Activated naive CD4-positive, alpha-beta T cell treated with anti-CD3 and anti-CD28 coated beads, Interleukin-2, amount 10 ng/mL, durations not matched to agents 7 days and 5 days (primary cell): ENCODE measurements around the gene TMEM171.

Source experiments
- CTCF ChIA-PET: fragments of 350-600 bp; sonication (Branson Sonifier 250); formaldehyde crosslinking; loops from one replicate; lab custom pipeline; 2021; ENCODE audit warnings: antibody characterized with exemption; lab: Charles Lee
- DNase-seq: peaks from one replicate; pipeline ENCODE4 v3.0.0-alpha.2; 2020
- H3K27ac Mint-ChIP-seq: one replicate; pipeline ENCODE4 v1.8.0; 2021; ENCODE audit warnings: mild to moderate bottlenecking, moderate library complexity, mixed read lengths
- H3K27me3 Mint-ChIP-seq: one replicate; pipeline ENCODE4 v1.8.0; 2021; ENCODE audit warnings: mild to moderate bottlenecking, mixed read lengths
- H3K36me3 Mint-ChIP-seq: one replicate; pipeline ENCODE4 v1.8.0; 2021; ENCODE audit warnings: mixed read lengths
- H3K4me1 Mint-ChIP-seq: one replicate; pipeline ENCODE4 v1.8.0; 2021; ENCODE audit warnings: mixed read lengths
- H3K4me3 Mint-ChIP-seq: one replicate; pipeline ENCODE4 v1.8.0; 2021; ENCODE audit warnings: mild to moderate bottlenecking, moderate library complexity, mixed read lengths
- H3K9me3 Mint-ChIP-seq: one replicate; pipeline ENCODE4 v1.8.0; 2021; ENCODE audit warnings: mixed read lengths

Gene TMEM171, protein sequence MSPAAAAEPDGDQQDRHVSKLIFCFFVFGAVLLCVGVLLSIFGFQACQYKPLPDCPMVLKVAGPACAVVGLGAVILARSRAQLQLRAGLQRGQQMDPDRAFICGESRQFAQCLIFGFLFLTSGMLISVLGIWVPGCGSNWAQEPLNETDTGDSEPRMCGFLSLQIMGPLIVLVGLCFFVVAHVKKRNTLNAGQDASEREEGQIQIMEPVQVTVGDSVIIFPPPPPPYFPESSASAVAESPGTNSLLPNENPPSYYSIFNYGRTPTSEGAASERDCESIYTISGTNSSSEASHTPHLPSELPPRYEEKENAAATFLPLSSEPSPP

DNA sequence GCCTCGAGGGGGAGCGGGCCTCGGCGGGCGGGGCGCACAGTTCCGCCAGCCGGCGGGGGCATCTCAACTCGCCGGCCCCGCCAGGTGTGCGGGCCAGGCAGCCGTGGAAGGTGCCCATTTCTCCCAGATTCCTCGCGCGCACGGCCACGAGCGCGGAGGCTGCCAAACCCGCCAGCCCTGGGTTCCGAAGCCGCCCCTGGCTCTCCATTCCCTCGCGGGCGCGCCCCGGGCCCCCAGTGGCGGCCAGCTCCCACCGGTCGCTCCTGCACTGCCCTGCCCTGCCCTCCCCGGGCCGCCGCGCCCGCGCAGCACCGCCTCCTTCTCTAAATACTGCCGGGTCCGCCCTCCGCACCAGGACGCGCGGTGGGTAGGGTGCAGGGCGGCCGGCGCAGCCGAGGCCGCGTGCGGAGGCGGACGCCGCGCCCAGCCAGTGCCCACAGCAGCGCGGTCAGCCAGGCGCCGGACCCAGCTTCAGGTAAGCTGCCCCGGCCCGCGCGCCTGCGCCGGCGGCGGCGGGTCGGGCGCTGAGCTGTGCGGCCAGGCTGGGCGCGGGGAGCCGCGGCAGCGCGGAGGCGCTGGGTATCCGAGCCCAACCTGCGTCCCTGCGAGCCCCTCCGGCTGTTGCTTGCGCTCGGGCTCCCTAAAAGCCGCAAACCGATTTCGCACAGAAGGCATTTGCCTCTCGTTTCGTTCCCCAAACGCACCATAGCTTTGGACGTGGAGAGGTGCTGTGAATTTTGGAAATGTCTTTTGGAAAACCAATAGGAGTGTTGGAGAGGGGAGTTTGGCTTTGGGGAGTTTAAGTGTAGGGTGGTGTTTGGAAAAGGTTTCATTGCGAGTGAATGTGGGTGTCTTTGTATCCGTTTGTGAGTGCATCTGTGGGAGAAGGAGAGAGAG, at the start of gene TMEM171:
Gene TMEM171 (plus strand): TSS at position 354 of the 897 bp plus-strand sequence. CDS start 2,799 bp downstream, outside the sequence.
- Mint-ChIP-seq H3K4me3 (no peak within 1 kb of the TSS), H3K9me3 (no peaks in the 10 kb centered on the region), H3K27ac (no peak within 1 kb of the TSS), H3K27me3 (peaks cover 88% of the 10 kb centered on the region), H3K4me1 (peaks cover 20% of the 10 kb centered on the region), H3K36me3 (no peaks in the 10 kb centered on the region)
- CTCF ChIA-PET, result no interaction called here
- DNase-seq, result no peak

DNA sequence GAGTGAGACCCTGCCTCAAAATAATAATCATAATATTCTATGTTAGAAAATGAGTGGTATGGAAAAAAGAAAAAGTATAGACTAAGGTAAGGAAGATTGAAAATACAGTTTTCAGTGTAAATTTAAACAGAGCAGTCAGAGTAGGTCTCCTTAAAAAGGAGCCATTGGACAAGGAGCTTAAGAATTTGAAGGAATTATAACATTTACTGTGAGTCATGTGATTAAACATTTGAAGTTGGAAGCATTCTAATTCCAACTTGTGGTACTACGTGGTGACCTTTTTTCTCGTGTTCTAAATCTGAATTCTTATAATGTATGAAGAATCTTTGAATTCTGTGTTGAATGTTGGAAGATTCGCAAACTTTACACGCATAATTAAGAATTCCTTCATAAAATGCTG, 39.3 kb upstream of the TMEM171 start:
- no peak for DNase-seq
- no peak overlapping the region for H3K27ac Mint-ChIP-seq

DNA sequence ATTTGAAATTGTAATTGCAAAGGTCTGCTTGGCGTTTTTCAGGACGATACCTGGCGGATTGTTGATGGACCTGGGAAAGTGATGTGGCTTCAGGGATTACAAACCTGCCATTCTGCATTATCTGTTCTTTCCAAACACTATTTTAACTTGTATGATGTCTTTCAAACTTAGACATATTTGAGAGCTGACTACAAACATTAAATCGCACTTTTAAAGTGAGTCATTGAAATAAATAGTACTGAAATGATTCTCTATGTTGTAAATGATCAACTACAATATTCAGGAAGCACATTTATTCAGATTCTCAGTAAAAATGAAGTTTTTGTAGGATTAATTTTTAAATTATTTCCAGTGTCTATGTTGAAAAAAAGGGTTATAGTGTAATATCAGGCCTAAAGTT, 32.3 kb upstream of the TMEM171 start:
- CTCF ChIA-PET, result no interaction called here
- no peaks in the 10 kb centered on the region for H3K4me1 Mint-ChIP-seq

More for the DNA sequence above, 39.3 kb upstream of the TMEM171 start:
- Mint-ChIP-seq H3K4me1 (no peaks in the 10 kb centered on the region), H3K36me3 (no peaks in the 10 kb centered on the region), H3K9me3 (no peaks in the 10 kb centered on the region), H3K27me3 (peaks cover 8% of the 10 kb centered on the region), H3K4me3 (no peak overlapping the region)
- CTCF ChIA-PET, result no interaction called here

DNA sequence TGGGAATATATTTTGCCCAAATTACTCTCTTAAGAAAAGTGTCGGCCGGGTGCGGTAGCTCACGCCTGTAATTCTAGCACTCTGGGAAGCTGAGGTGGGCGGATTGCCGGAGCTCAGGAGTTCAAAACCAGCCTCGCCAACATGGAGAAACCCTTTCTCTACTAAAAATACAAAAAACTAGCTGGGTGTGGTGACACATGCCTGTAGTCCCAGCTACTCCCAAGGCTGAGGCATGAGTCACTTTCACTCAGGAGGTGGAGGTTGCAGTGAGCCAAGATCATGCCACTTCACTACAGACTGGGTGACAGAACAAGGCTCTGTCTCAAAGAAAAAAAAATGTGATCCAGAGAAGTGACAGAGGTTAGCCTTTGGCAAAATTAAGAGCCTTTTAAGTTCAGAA, 26.4 kb upstream of the TMEM171 start:
- H3K36me3 Mint-ChIP-seq, result no peaks in the 10 kb centered on the region
- peaks cover 19% of the 10 kb centered on the region for H3K27me3 Mint-ChIP-seq
- H3K4me3 Mint-ChIP-seq, result no peak overlapping the region
- CTCF ChIA-PET, result interaction anchor here (0.6 to 0.7 kb wide), 2 partner anchors 9 to 15 kb away, joined by 3 to 4 read pairs; no protein-coding TSS in a partner anchor
- no peaks in the 10 kb centered on the region for H3K9me3 Mint-ChIP-seq
- no peaks in the 10 kb centered on the region for H3K4me1 Mint-ChIP-seq
- H3K27ac Mint-ChIP-seq, result no peak overlapping the region
- DNase-seq, result no peak

More for the DNA sequence above, 32.3 kb upstream of the TMEM171 start:
- no peaks in the 10 kb centered on the region for H3K9me3 Mint-ChIP-seq
- no peak overlapping the region for H3K4me3 Mint-ChIP-seq
- no peaks in the 10 kb centered on the region for H3K36me3 Mint-ChIP-seq
- peaks cover 18% of the 10 kb centered on the region for H3K27me3 Mint-ChIP-seq
- no peak overlapping the region for H3K27ac Mint-ChIP-seq
- no peak for DNase-seq

DNA sequence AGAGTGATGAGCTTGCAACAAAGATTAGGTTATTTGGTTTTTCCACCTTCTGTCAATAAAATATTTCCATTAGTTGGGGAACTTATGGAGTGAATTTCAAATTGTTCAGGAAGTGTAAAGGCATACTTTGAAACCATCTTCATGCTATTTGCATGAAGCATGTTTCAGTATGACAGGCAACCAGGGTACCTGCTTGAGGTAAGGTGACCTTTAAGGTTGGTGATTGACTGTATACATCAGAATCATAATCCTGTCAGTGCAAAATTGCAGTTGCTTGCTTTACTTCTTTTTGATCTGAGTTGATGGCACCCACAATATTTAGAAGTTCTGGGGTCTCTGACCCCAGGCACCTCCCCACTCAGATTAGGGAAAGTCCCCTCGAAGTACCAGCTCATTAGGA, 26.0 kb upstream of the TMEM171 start:
- peaks cover 22% of the 10 kb centered on the region for H3K27me3 Mint-ChIP-seq
- H3K36me3 Mint-ChIP-seq, result no peaks in the 10 kb centered on the region
- no peak for DNase-seq
- no peaks in the 10 kb centered on the region for H3K9me3 Mint-ChIP-seq
- H3K4me1 Mint-ChIP-seq, result no peaks in the 10 kb centered on the region
- H3K27ac Mint-ChIP-seq, result no peak overlapping the region
- H3K4me3 Mint-ChIP-seq, result no peak overlapping the region
- CTCF ChIA-PET, result interaction anchor here (0.6 to 0.7 kb wide), 2 partner anchors 10 to 15 kb away, joined by 3 to 4 read pairs; no protein-coding TSS in a partner anchor

DNA sequence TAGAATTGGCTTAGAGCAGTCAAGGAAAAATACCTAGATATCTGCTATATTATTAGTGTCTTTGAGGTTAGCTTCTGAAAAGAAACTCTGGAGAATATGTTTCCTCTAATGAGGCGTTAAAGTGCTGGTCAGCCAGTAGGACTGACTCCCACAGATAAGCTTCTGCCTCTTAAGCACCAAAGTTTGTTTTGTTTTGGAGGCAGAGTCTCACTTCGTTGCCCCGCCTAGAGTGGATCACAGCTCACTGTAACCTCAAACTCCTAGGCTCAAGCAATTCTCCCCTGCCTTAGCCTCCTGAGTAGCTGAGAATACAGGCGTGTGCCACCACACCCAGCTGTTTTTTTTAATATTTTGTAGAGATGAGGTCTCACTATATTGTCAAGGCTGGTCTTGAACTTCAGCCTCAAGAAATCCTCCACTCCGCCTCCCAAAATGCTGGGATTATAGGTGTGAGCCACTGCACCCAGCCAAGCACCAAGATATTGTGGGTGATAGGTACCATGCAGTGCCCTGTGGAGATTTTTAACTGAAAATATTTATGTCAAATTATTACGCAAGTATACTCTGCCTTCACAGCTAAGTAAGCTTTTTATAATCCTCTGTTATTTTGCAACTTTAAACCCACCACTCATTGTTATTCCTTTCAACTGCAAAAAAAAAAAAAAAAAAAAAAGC, 24.7 kb upstream of the TMEM171 start:
- CTCF ChIA-PET, result interaction anchor here (0.6 kb wide), 1 partner anchor 442 kb away, joined by 3 read pairs; no protein-coding TSS in a partner anchor
- Mint-ChIP-seq H3K4me3 (no peak overlapping the region), H3K9me3 (no peaks in the 10 kb centered on the region), H3K4me1 (no peaks in the 10 kb centered on the region), H3K27ac (no peak overlapping the region), H3K36me3 (no peaks in the 10 kb centered on the region), H3K27me3 (peaks cover 29% of the 10 kb centered on the region)
- DNase-seq, result no peak

DNA sequence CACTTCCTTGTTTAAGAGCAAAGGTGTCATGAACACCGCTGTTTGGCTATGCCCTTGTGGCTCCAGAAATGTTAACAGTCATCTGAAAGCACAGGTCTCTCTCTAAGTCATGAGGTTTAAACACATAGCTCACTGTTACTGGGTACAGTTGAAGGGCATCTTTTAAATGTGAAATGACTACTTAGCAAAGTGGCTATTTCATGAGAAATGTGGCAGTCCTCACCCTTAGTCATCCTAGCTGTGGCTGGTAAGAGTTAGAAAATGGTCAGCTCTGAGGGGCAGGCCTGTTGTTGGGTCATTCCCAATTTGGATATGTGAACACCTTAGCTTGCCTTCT, 24.2 kb upstream of the TMEM171 start:
- no peak for DNase-seq
- H3K9me3 Mint-ChIP-seq, result no peaks in the 10 kb centered on the region
- CTCF ChIA-PET, result interaction anchor here (0.6 kb wide), 1 partner anchor 441 kb away, joined by 3 read pairs; no protein-coding TSS in a partner anchor
- no peak overlapping the region for H3K27ac Mint-ChIP-seq
- H3K4me1 Mint-ChIP-seq, result no peaks in the 10 kb centered on the region
- H3K4me3 Mint-ChIP-seq, result no peak overlapping the region
- H3K27me3 Mint-ChIP-seq, result peaks cover 25% of the 10 kb centered on the region
- H3K36me3 Mint-ChIP-seq, result no peaks in the 10 kb centered on the region

DNA sequence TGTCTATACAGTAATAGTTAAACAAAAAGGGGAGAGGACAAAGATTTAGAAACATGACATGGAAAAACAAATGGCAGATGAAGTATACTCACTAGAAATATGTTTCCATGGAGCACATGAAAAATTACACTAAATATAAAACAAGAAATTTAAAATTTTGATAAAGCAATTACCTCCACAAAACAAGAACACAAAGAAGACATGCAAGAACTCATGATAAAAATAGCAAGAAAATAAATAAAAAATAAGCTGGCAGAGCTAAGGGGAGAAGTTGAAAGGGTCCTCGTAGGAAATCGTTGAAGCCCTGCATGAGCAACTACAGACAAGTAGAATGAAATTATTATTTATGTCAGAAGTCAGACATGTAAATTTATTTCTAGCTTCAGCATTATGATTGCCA, 22.6 kb upstream of the TMEM171 start:
- Mint-ChIP-seq H3K36me3 (no peaks in the 10 kb centered on the region), H3K27me3 (peaks cover 16% of the 10 kb centered on the region), H3K4me1 (no peaks in the 10 kb centered on the region), H3K4me3 (no peak overlapping the region), H3K27ac (no peak overlapping the region), H3K9me3 (no peaks in the 10 kb centered on the region)
- no peak for DNase-seq
- CTCF ChIA-PET, result no interaction called here

DNA sequence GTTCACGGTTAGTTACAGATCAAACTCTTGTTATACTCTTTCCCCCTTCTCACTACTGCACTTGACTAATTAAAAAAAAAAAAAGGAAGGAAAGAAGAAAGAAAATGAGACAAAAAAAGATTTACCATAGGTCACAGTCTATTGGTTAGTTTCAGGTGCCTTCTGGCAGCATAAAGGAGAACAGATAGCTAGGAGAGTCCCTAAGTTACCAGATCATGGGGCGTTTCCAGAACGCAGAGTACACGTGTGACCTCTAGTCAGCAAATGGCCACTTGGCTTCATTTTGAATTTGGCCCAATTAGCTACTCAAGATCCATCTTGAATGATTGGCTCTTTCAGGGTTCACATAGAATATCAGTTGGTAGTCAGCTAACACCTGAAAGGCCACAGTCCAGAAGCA, 20.3 kb upstream of the TMEM171 start:
- H3K4me1 Mint-ChIP-seq, result no peaks in the 10 kb centered on the region
- H3K9me3 Mint-ChIP-seq, result no peaks in the 10 kb centered on the region
- H3K4me3 Mint-ChIP-seq, result no peak overlapping the region
- H3K27me3 Mint-ChIP-seq, result peaks cover 16% of the 10 kb centered on the region
- CTCF ChIA-PET, result no interaction called here
- no peak overlapping the region for H3K27ac Mint-ChIP-seq
- no peak for DNase-seq
- no peaks in the 10 kb centered on the region for H3K36me3 Mint-ChIP-seq

DNA sequence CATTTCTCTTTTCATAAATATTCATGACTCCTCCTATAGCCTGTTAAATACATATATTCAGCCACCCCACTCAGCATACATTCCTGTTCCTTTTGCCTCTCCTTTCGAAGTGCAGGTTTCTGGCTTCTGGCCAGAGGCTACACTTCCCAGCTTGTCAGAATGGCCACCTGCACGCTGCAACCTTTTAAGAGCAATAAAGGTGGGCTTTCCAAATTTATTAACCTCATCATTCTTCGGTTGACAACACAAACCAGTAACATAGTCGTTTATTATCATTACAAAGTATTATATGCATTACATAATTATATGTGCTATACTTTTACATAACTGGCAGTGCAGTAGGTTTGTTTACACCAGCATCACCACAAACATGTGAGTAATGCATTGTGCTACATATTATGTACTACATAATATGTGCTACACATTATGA, 16.5 kb upstream of the TMEM171 start:
- DNase-seq, result no peak
- H3K9me3 Mint-ChIP-seq, result no peaks in the 10 kb centered on the region
- peaks cover 27% of the 10 kb centered on the region for H3K27me3 Mint-ChIP-seq
- H3K4me3 Mint-ChIP-seq, result no peak overlapping the region
- no peaks in the 10 kb centered on the region for H3K36me3 Mint-ChIP-seq
- no peaks in the 10 kb centered on the region for H3K4me1 Mint-ChIP-seq
- H3K27ac Mint-ChIP-seq, result no peak overlapping the region
- CTCF ChIA-PET, result no interaction called here

DNA sequence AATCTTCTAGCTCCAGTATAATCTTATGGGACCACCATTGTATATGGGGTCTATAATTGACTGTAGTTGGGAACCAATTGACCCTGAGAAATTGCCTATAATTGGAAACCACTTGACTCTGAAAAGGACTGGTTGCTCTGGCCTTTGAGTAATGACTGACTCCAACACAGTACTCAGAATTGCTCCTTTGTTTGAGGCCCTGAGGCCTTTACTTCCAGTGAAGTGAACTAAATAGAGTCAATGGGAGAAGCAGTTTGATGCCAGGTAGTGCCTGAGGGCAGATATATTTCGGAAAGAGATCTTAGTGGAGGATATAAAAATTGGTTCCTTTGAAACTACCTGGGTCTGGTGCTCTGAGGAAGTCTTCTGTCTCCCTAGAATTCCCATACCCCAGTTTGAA, 16.0 kb upstream of the TMEM171 start:
- Mint-ChIP-seq H3K4me1 (no peaks in the 10 kb centered on the region), H3K9me3 (no peaks in the 10 kb centered on the region), H3K4me3 (no peak overlapping the region), H3K27me3 (peaks cover 25% of the 10 kb centered on the region), H3K27ac (no peak overlapping the region), H3K36me3 (no peaks in the 10 kb centered on the region)
- DNase-seq, result no peak
- CTCF ChIA-PET, result no interaction called here

DNA sequence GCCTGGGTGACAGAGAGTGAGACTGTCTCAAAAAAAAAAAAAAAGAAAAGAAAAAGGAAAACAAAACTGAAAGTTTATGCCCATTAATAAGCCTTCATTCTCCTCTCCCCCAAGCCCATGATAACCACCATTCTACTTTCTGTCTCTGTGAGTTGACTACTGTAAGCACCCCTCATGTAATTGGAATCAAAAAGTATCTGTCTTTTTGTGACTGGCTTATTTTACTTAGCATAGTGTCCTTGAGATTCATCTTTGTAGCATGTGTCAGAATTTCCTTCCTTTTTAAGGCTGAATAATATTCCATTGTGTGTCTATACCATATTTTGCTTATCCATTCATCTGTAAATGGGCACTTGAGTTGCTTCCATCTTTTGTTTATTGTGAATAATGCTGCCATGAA, 14.0 kb upstream of the TMEM171 start:
- Mint-ChIP-seq H3K4me3 (no peak overlapping the region), H3K36me3 (no peaks in the 10 kb centered on the region), H3K27me3 (peaks cover 24% of the 10 kb centered on the region), H3K27ac (no peak overlapping the region), H3K9me3 (no peaks in the 10 kb centered on the region), H3K4me1 (no peaks in the 10 kb centered on the region)
- CTCF ChIA-PET, result no interaction called here
- DNase-seq, result no peak

DNA sequence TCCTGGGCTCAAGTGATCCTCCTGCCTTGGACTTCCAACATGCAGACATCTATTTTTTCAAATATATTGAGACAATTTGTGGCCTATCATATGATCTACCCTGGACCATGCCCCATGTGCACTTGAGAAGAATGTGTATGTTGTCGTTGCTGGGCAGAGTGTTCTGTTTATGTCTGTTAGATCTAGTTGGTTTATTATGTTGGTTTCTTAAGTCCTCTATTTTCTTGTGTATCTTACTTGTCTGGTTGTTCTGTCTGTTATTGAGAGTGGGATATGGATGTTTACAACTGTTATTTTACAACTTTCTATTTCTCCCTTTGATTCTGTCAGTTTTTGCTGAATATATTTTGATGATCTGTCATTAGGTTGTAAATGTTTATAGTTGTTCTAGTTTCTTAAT, 10.2 kb upstream of the TMEM171 start:
- peaks cover 49% of the 10 kb centered on the region for H3K27me3 Mint-ChIP-seq
- DNase-seq, result no peak
- H3K27ac Mint-ChIP-seq, result no peak overlapping the region
- H3K4me1 Mint-ChIP-seq, result no peaks in the 10 kb centered on the region
- H3K36me3 Mint-ChIP-seq, result no peaks in the 10 kb centered on the region
- CTCF ChIA-PET, result no interaction called here
- H3K9me3 Mint-ChIP-seq, result no peaks in the 10 kb centered on the region
- no peak overlapping the region for H3K4me3 Mint-ChIP-seq

DNA sequence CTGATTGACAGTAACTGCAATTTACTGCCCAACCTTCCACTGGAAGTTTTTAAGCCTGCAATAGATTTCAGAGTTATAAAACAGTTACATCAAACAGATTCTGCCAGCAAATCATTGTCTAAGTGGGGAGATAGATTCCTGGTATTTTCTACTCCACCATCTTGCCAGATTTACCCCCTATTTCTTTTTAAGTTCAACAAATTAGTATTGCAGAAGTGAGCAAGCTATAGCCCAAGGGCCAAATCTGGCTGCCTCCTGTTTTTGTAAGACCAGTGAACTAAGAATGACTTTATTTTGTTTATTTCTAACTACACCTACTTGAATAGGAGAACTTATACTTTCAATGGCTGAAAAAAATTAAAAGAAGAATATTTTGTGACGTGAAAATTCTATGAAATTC, 8.8 kb upstream of the TMEM171 start:
- CTCF ChIA-PET, result no interaction called here
- Mint-ChIP-seq H3K36me3 (no peaks in the 10 kb centered on the region), H3K27me3 (peaks cover 52% of the 10 kb centered on the region), H3K27ac (no peak overlapping the region), H3K9me3 (no peaks in the 10 kb centered on the region), H3K4me1 (no peaks in the 10 kb centered on the region), H3K4me3 (no peak overlapping the region)
- no peak for DNase-seq
